Activated T-cell treated with anti-CD3 and anti-CD28 coated beads, Interleukin-2, amount 50 U/mL, for 72 hours (primary cell): ENCODE data around the gene BPIFA3. TPM values are rescaled to one million over a fixed set of nuclear protein-coding genes. Genes with fewer than 3 reads are reported as not detected.

ENCODE experiments used
- ATAC-seq, 2 donors: fragments of 150-1000 bp; cut with Tn5 transposase; replicated peaks in 1 of 2; 2 replicates each; pipeline ENCODE4 v1.10.0; 2021; ENCODE audit warnings: moderate library complexity in 2 of 2, mild to moderate bottlenecking in 1 of 2
- DNase-seq, 2 donors: peaks; one replicate each; pipeline ENCODE4 v3.0.0; 2021 to 2022; ENCODE audit warnings: mixed read lengths in 1 of 2
- H3K27ac Mint-ChIP-seq: one replicate; pipeline ENCODE4 v1.8.0; 2022; ENCODE audit warnings: mild to moderate bottlenecking, moderate library complexity, mixed read lengths
- H3K27me3 Mint-ChIP-seq: one replicate; pipeline ENCODE4 v1.8.0; 2022; ENCODE audit warnings: low read depth, mixed read lengths
- H3K36me3 Mint-ChIP-seq, 2 donors: one replicate each; pipeline ENCODE4 v1.8.0; 2022; ENCODE audit warnings: mixed read lengths in 2 of 2, mild to moderate bottlenecking in 1 of 2; ENCODE audit not compliant: insufficient read depth in 2 of 2
- H3K4me1 Mint-ChIP-seq: one replicate; pipeline ENCODE4 v1.8.0; 2022; ENCODE audit warnings: low read depth, mixed read lengths
- H3K4me3 Mint-ChIP-seq, 2 donors: one replicate each; pipeline ENCODE4 v1.8.0; 2022; ENCODE audit warnings: mild to moderate bottlenecking in 2 of 2, mixed read lengths in 2 of 2, moderate library complexity in 2 of 2
- H3K9me3 Mint-ChIP-seq, 2 donors: one replicate each; pipeline ENCODE4 v1.8.0; 2022; ENCODE audit warnings: mixed read lengths in 2 of 2
- total RNA-seq, 2 donors: library from RNA; stranded (reverse); gene quantifications; one replicate each; pipeline ENCODE4 v1.2.3, GENCODE V29; 2022

BPIFA3 gene
- total RNA-seq, 2 donors from 2014 or later, result not detected

GRCh38 chr20:33251496-33251895, 34.3 kb downstream of the BPIFA3 start:
- Mint-ChIP-seq H3K27ac (no peak overlapping the region), H3K36me3 (no peaks in the 10 kb centered on the region), H3K4me1 (no peaks in the 10 kb centered on the region), H3K27me3 (no peaks in the 10 kb centered on the region), H3K4me3 (no peak overlapping the region), H3K9me3 (peaks cover 0 to 3% of the 10 kb centered on the region in 2 donors)
- ATAC-seq (no peak), DNase-seq (no peak)

- H3K4me1 Mint-ChIP-seq, result no peaks in the 10 kb centered on the region
- no peaks in the 10 kb centered on the region for H3K27me3 Mint-ChIP-seq
- H3K9me3 Mint-ChIP-seq, result peaks cover 0 to 3% of the 10 kb centered on the region in 2 donors
- DNase-seq (no peak), ATAC-seq (no peak)
- no peak overlapping the region for H3K27ac Mint-ChIP-seq
- no peaks in the 10 kb centered on the region for H3K36me3 Mint-ChIP-seq
- no peak overlapping the region for H3K4me3 Mint-ChIP-seq
Observed at GRCh38 chr20:33252460-33252859, 35.3 kb downstream of the BPIFA3 start.

- Mint-ChIP-seq H3K27me3 (no peaks in the 10 kb centered on the region), H3K4me3 (no peak overlapping the region), H3K4me1 (no peaks in the 10 kb centered on the region), H3K36me3 (no peaks in the 10 kb centered on the region), H3K9me3 (peaks cover 0 to 3% of the 10 kb centered on the region in 2 donors), H3K27ac (no peak overlapping the region)
- DNase-seq (no peak), ATAC-seq (no peak)
Observed at GRCh38 chr20:33255005-33255404, 37.9 kb downstream of the BPIFA3 start.

GRCh38 chr20:33257237-33257636, 40.1 kb downstream of the BPIFA3 start:
- ATAC-seq, result no peak
- Mint-ChIP-seq H3K9me3 (peaks cover 0 to 3% of the 10 kb centered on the region in 2 donors), H3K27ac (no peak overlapping the region), H3K4me3 (no peak overlapping the region), H3K36me3 (no peaks in the 10 kb centered on the region), H3K27me3 (peaks cover 9% of the 10 kb centered on the region), H3K4me1 (peaks cover 5% of the 10 kb centered on the region)
- no peak for DNase-seq

- Mint-ChIP-seq H3K27me3 (peaks cover 9% of the 10 kb centered on the region), H3K36me3 (no peaks in the 10 kb centered on the region), H3K4me1 (peaks cover 5% of the 10 kb centered on the region), H3K4me3 (no peak overlapping the region), H3K9me3 (peaks cover 0 to 1% of the 10 kb centered on the region in 2 donors), H3K27ac (no peak overlapping the region)
- DNase-seq (no peak), ATAC-seq (no peak)
Observed at GRCh38 chr20:33259371-33259770, 42.2 kb downstream of the BPIFA3 start.

GRCh38 chr20:33261465-33261864, 44.3 kb downstream of the BPIFA3 start:
- Mint-ChIP-seq H3K4me1 (peaks cover 5% of the 10 kb centered on the region), H3K27ac (no peak overlapping the region), H3K4me3 (no peak overlapping the region), H3K27me3 (peaks cover 9% of the 10 kb centered on the region), H3K9me3 (no peaks in the 10 kb centered on the region), H3K36me3 (no peaks in the 10 kb centered on the region)
- no peak for ATAC-seq
- no peak for DNase-seq

GRCh38 chr20:33262658-33263065, 45.5 kb downstream of the BPIFA3 start:
- Mint-ChIP-seq H3K36me3 (no peaks in the 10 kb centered on the region), H3K4me1 (peaks cover 5% of the 10 kb centered on the region), H3K9me3 (no peaks in the 10 kb centered on the region), H3K27me3 (peaks cover 10% of the 10 kb centered on the region), H3K27ac (no peak overlapping the region), H3K4me3 (no peak overlapping the region)
- peak; percentile 37 to 43 for ATAC-seq
- peak; percentile 1 to 12 for DNase-seq

GRCh38 chr20:33263784-33264183, 46.6 kb downstream of the BPIFA3 start:
- ATAC-seq (no peak), DNase-seq (no peak)
- H3K9me3 Mint-ChIP-seq, result no peaks in the 10 kb centered on the region
- H3K27ac Mint-ChIP-seq, result no peak overlapping the region
- peaks cover 5% of the 10 kb centered on the region for H3K4me1 Mint-ChIP-seq
- H3K27me3 Mint-ChIP-seq, result peaks cover 20% of the 10 kb centered on the region
- H3K36me3 Mint-ChIP-seq, result no peaks in the 10 kb centered on the region
- no peak overlapping the region for H3K4me3 Mint-ChIP-seq

GRCh38 chr20:33267701-33268100, 50.5 kb downstream of the BPIFA3 start:
- no peak overlapping the region for H3K4me3 Mint-ChIP-seq
- ATAC-seq (no peak), DNase-seq (no peak)
- no peaks in the 10 kb centered on the region for H3K9me3 Mint-ChIP-seq
- H3K36me3 Mint-ChIP-seq, result no peaks in the 10 kb centered on the region
- H3K27ac Mint-ChIP-seq, result no peak overlapping the region
- H3K4me1 Mint-ChIP-seq, result no peaks in the 10 kb centered on the region
- H3K27me3 Mint-ChIP-seq, result peaks cover 27% of the 10 kb centered on the region

- ATAC-seq (no peak), DNase-seq (no peak)
- Mint-ChIP-seq H3K4me3 (no peak overlapping the region), H3K36me3 (no peaks in the 10 kb centered on the region), H3K9me3 (no peaks in the 10 kb centered on the region), H3K27ac (no peak overlapping the region), H3K27me3 (peaks cover 32% of the 10 kb centered on the region), H3K4me1 (no peaks in the 10 kb centered on the region)
Observed at GRCh38 chr20:33272155-33272873, 55.2 kb downstream of the BPIFA3 start.

GRCh38 chr20:33273117-33273851, 56.1 kb downstream of the BPIFA3 start:
- no peaks in the 10 kb centered on the region for H3K36me3 Mint-ChIP-seq
- H3K9me3 Mint-ChIP-seq, result no peaks in the 10 kb centered on the region
- H3K4me3 Mint-ChIP-seq, result no peak overlapping the region
- ATAC-seq (peak; percentile 75 to 95), DNase-seq (peak; percentile 17 to 20)
- no peak overlapping the region for H3K27ac Mint-ChIP-seq
- H3K4me1 Mint-ChIP-seq, result no peaks in the 10 kb centered on the region
- peaks cover 25% of the 10 kb centered on the region for H3K27me3 Mint-ChIP-seq

- H3K9me3 Mint-ChIP-seq, result no peaks in the 10 kb centered on the region
- H3K36me3 Mint-ChIP-seq, result no peaks in the 10 kb centered on the region
- H3K4me1 Mint-ChIP-seq, result no peaks in the 10 kb centered on the region
- H3K27ac Mint-ChIP-seq, result no peak overlapping the region
- DNase-seq, result no peak
- H3K4me3 Mint-ChIP-seq, result no peak overlapping the region
- ATAC-seq, result no peak
- H3K27me3 Mint-ChIP-seq, result peaks cover 19% of the 10 kb centered on the region
Observed at GRCh38 chr20:33275215-33275614, 58.1 kb downstream of the BPIFA3 start.

- DNase-seq, result no peak
- no peak overlapping the region for H3K27ac Mint-ChIP-seq
- H3K4me3 Mint-ChIP-seq, result no peak overlapping the region
- ATAC-seq, result no peak
- H3K4me1 Mint-ChIP-seq, result no peaks in the 10 kb centered on the region
- no peaks in the 10 kb centered on the region for H3K9me3 Mint-ChIP-seq
- H3K36me3 Mint-ChIP-seq, result no peaks in the 10 kb centered on the region
- peaks cover 19% of the 10 kb centered on the region for H3K27me3 Mint-ChIP-seq
Observed at GRCh38 chr20:33275871-33276270, 58.7 kb downstream of the BPIFA3 start.
